Activated CD8-positive, alpha-beta T cell treated with anti-CD3 and anti-CD28 coated beads for 36 hours (primary cell): Measurements from ENCODE around the gene VPS50. TPM values are rescaled to one million over a fixed set of nuclear protein-coding genes. Genes with fewer than 3 reads are reported as not detected.

ENCODE experiments used
- ATAC-seq: fragments of 200-7000 bp; cut with Tn5 transposase; one replicate; pipeline ENCODE4 v1.10.0; 2021; ENCODE audit warnings: mild to moderate bottlenecking, moderate library complexity
- CTCF ChIA-PET: fragments of 350-600 bp; sonication (Branson Sonifier 250); formaldehyde crosslinking; loops from one replicate; lab custom pipeline; 2021; ENCODE audit warnings: antibody characterized with exemption; lab: Charles Lee
- POLR2A ChIA-PET: fragments of 350-600 bp; sonication (Branson Sonifier 250); formaldehyde crosslinking; loops from one replicate; lab custom pipeline; 2021; ENCODE audit warnings: antibody characterized with exemption; lab: Charles Lee
- DNase-seq: peaks from one replicate; pipeline ENCODE4 v3.0.0-alpha.2; 2020
- H3K27ac Mint-ChIP-seq: one replicate; pipeline ENCODE4 v1.8.0; 2021; ENCODE audit warnings: mild to moderate bottlenecking, mixed read lengths
- H3K27me3 Mint-ChIP-seq: one replicate; pipeline ENCODE4 v1.8.0; 2021; ENCODE audit warnings: mixed read lengths
- H3K36me3 Mint-ChIP-seq: one replicate; pipeline ENCODE4 v1.8.0; 2021; ENCODE audit warnings: low read depth, mixed read lengths
- H3K4me1 Mint-ChIP-seq: one replicate; pipeline ENCODE4 v1.8.0; 2021; ENCODE audit warnings: low read depth, mixed read lengths
- H3K4me3 Mint-ChIP-seq: one replicate; pipeline ENCODE4 v1.8.0; 2021; ENCODE audit warnings: mild to moderate bottlenecking, moderate library complexity, mixed read lengths
- H3K9me3 Mint-ChIP-seq: one replicate; pipeline ENCODE4 v1.8.0; 2021; ENCODE audit warnings: mixed read lengths
- CTCF ChIP-seq: fragments of 200-600 bp; IDR thresholded peaks from one replicate; pipeline ENCODE4 v1.8.0; 2022; ENCODE audit warnings: antibody characterized with exemption, mild to moderate bottlenecking
- intact Hi-C: fragments of 100-400 bp; cut with micrococcal nuclease; formaldehyde crosslinking; loops from one replicate; pipeline ENCODE4 v1.10.0; 2022
- total RNA-seq, 2 experiments: library from RNA; stranded (reverse); gene quantifications; one replicate each; pipeline ENCODE4 v1.2.3, GENCODE V29; 2021

Gene VPS50
- total RNA-seq, 2 experiments from 2014 or later = 15.5 to 18.5 TPM

GRCh38 chr7:93238748-93239147 lies 6.6 kb downstream of the VPS50 start:
- Mint-ChIP-seq H3K27me3 (no peaks in the 10 kb centered on the region), H3K9me3 (no peaks in the 10 kb centered on the region), H3K36me3 (no peaks in the 10 kb centered on the region), H3K27ac (no peak overlapping the region), H3K4me3 (no peak overlapping the region), H3K4me1 (peaks cover under 1% of the 10 kb centered on the region)
- DNase-seq = no peak
- ATAC-seq = no peak
- intact Hi-C loops = no loop called here
- ChIA-PET CTCF (no interaction called here), POLR2A (no interaction called here)
- no peak for TF ChIP-seq CTCF

DNA sequence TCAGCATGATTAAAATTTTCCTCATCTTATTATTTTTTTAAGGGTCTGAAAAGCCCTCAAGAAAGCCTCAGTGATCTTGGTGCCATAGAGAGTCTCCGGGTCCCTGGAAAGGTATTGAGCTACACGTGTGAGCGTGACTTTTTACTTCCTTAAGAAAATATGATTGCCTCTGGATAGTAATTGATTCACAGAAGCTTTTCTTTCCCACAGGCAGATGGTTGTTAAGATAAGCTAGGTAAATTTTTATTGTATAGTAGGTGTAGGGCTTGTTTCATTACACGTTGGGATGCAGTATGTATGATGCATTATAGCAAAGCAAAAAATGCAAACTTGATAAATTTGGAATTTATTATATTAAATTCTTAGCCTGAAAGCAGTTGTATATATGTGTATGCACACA lies 7.7 kb downstream of the VPS50 start:
- H3K4me1 Mint-ChIP-seq = peaks cover under 1% of the 10 kb centered on the region
- no peak overlapping the region for H3K27ac Mint-ChIP-seq
- no peak overlapping the region for H3K4me3 Mint-ChIP-seq
- ChIA-PET CTCF (interaction anchor here (3.9 kb wide), 1 partner anchor 11 kb away, joined by 23 read pairs; no protein-coding TSS in a partner anchor), POLR2A (no interaction called here)
- intact Hi-C loops = loop anchor here (10.0 kb wide), 1 partner anchor 1155 kb away; the partner anchor contains the start of gene COL1A2
- H3K9me3 Mint-ChIP-seq = no peaks in the 10 kb centered on the region
- no peak for TF ChIP-seq CTCF
- H3K27me3 Mint-ChIP-seq = no peaks in the 10 kb centered on the region
- H3K36me3 Mint-ChIP-seq = no peaks in the 10 kb centered on the region
- ATAC-seq (no peak), DNase-seq (no peak)

DNA sequence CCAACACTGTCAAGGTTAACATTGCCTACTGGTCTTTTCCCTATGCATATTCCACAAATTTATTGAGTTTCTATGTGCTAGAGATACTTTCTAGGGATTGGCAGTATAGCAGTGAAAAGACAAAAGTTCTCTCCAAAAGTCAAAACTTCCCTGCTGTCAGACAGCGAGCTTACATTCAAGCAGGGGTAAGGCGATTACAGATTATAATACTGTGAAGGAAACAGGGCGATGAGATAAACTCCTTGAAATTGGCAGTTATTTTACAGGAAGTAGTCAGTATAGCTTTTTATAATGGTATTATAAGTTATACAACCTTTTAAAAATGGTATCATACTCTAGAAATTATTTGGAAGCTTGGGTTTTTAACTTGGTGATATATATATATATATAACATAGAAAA lies 9.9 kb downstream of the VPS50 start:
- Mint-ChIP-seq H3K36me3 (no peaks in the 10 kb centered on the region), H3K27ac (no peak overlapping the region), H3K27me3 (no peaks in the 10 kb centered on the region), H3K4me3 (no peak overlapping the region), H3K9me3 (no peaks in the 10 kb centered on the region), H3K4me1 (peaks cover 7% of the 10 kb centered on the region)
- intact Hi-C loops = loop anchor here (10.0 kb wide), 1 partner anchor 1153 kb away; the partner anchor contains the start of gene COL1A2
- no peak for DNase-seq
- POLR2A ChIA-PET = interaction anchor here (1.7 kb wide), 1 partner anchor 10 kb away, joined by 10 read pairs; the partner anchor contains the start of gene VPS50
- CTCF ChIA-PET = interaction anchor here (1.0 to 3.9 kb wide), 5 partner anchors 10 to 380 kb away, joined by 3 to 23 read pairs (median 5); partner anchors contain the start of gene VPS50
- TF ChIP-seq CTCF = no peak
- no peak for ATAC-seq

- ChIA-PET POLR2A (no interaction called here), CTCF (interaction anchor here (0.9 to 4.9 kb wide), 18 partner anchors 9 to 1194 kb away, joined by 3 to 40 read pairs (median 4); partner anchors contain the start of genes SAMD9 and VPS50)
- H3K9me3 Mint-ChIP-seq = no peaks in the 10 kb centered on the region
- H3K27ac Mint-ChIP-seq = no peak overlapping the region
- DNase-seq (no peak), ATAC-seq (no peak)
- H3K27me3 Mint-ChIP-seq = no peaks in the 10 kb centered on the region
- TF ChIP-seq CTCF = peak; percentile 78
- no peak overlapping the region for H3K4me3 Mint-ChIP-seq
- peaks cover 8% of the 10 kb centered on the region for H3K4me1 Mint-ChIP-seq
- intact Hi-C loops = loop anchor here (5.0 to 10.0 kb wide), 2 partner anchors 307 to 1149 kb away; partner anchors contain the start of gene COL1A2
- H3K36me3 Mint-ChIP-seq = no peaks in the 10 kb centered on the region
These were observed 13.6 kb downstream of the VPS50 start for GRCh38 chr7:93245525-93246432.
